CD4-positive, alpha-beta T cell treated with Interleukin-17A for 1 hour (primary cell): ENCODE results near the gene PAK4.
A peak's percentile ranks its signal among the peaks of the same experiment; 100 is the strongest.
"Not testable (repeated sequence)": the region's sequence is repeated elsewhere in the genome, so short reads cannot be mapped to it uniquely, and the experiment has no call there.

Experiments
- DNase-seq: peaks from one replicate; pipeline ENCODE4 v3.0.0-alpha.2; 2020

The PAK4 gene

GRCh38 chr19:39100500-39101166 lies 25.0 kb upstream of the PAK4 start:
- DNase-seq = no peak

- no peak for DNase-seq
Measured at GRCh38 chr19:39103151-39103550, 22.4 kb upstream of the PAK4 start.

DNA sequence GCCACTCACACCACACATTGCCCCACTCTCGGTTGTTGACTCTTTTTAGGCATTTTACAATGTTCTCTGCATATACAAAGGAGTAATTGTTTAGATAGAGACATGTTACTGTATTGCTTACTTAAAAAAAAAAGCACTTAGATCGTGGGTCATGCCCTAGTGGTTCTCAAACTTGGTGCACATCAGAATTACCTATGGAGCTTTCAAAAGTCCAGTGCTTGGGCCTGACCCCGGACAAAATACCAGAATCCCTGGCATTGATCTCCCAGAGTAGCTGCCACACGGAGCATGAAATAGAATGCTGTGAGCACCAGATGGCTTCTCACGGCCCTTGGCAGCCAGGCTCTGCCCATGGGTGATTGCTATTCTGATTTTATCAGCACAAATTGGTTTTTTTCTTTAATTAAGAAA lies 21.4 kb upstream of the PAK4 start:
- no peak for DNase-seq

DNA sequence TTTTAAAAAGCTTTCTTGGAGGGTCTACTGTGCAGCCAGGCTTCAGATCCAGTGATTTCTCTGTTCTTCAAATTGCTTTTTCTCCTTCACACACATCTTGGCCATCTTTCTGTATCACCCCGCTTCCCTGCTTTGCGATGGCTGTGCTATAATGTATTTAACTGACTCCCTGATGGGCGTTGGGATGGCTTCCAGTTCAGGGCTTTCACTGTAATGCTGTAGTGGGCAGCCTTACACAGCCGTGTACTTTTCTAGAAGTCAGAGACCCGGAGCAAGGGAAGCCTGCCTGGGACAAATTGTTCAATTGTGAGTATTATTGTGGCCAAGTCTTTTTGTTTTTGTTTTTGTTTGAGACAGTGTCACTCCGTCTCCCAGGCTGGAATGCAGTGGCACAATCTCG lies 19.4 kb upstream of the PAK4 start:
- DNase-seq = no peak

- no peak for DNase-seq
Measured at GRCh38 chr19:39109641-39110040, 15.9 kb upstream of the PAK4 start.

- DNase-seq = peak; percentile 72
Measured at GRCh38 chr19:39110263-39110967, 15.2 kb upstream of the PAK4 start.

DNA sequence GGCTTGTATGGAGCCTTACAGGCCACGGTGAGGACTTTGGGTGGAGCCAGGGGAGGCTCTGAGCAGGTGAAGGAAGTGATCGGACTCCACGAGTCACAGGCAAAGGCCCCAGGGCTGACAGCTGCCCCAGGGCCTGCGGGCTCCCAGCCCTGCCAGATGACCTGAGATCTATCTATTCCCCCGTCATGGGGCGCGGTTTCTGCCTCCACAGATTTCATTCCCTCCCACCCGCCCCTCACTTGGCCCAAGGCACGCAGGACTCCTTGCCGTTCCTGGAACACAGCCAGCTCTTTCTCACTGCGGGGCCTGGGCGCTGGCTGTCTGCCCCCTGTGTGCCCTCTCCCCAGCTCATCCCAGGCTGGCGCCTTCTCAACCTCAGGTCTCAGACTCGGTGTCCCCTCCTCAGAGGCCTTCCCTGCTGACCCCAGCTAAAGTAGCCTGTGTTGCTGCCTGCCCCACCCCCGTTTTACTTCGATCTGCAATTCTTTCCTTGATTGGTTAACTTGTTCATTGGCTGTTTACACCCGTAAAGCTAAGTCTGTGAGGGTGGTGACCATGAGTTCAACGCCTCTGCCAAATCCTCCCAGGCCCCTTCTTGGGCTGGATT lies 13.9 kb upstream of the PAK4 start:
- no peak for DNase-seq

GRCh38 chr19:39112338-39112890 lies 13.2 kb upstream of the PAK4 start:
- DNase-seq = no peak

DNA sequence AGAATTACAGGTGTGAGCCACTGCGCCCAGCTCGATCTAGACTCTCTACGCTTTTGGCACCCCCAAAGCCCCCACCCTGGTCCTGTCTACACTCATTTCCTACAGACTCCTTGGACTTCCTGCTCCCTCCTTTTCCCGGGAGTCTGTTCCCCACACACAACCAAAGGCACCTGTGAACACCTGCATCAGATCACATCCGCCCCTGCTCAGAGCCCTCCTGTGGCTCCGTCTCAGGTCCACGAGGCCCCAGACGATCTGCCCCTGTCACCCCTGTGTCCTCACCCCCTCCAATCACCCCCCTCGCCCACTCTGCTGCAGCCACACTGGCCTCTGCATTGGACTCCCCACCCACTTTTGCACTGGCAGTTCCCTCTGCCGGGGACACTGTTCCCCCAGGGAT lies 12.4 kb upstream of the PAK4 start:
- no peak for DNase-seq

DNA sequence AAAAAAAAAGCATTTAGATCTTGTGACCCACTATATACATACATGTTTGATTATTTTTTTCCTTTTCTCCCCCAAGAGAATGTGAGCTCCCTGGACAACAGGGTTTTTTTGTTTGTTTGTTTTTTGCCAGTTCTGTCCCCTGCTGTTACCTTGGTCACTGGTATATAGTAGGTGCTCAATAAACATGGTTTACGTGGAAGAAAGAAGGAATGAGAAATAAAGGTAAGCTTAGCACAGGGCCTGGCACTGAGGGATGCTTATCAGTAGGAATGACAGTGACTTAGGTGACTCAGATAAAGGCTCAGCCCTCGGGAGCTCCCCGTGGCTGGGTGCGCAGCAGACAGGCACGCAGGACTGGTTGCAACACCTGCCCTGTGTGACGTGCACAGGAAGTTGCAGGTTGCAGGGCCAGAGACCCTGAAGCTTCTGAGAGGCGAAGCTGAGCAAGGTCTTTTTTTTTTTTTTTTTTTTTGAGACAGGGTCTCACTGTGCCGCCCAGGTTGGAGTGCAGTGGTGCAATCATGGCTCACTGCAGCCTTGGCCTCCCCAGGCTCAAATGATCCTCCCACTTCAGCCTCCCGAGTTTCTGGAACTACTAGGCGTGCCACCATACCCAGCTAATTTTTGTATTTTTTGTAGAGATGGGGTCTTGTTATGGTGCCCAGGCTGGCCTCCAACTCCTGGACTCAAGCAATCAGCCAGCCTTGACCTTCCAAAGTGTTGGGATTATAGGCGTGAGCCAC lies 10.3 kb upstream of the PAK4 start:
- DNase-seq = no peak

DNA sequence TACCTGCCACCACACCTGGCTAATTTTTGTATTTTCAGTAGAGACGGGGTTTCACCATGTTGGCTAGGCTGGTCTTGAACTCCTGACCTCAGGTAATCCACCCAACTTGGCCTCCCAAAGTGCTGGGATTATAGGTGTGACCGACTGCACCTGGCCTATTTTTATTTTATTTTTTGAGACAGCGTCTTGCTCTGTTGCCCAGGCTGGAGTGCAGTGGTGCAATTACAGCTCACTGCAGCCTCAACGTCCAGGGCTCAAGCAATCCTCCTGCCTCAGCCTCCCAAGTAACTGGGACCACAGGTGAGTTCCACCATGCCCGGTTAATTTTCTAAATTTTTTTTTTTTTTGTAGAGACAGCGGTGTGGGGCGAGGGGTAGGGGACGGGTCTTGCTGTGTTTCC lies 8.6 kb upstream of the PAK4 start:
- not testable (repeated sequence) for DNase-seq

DNA sequence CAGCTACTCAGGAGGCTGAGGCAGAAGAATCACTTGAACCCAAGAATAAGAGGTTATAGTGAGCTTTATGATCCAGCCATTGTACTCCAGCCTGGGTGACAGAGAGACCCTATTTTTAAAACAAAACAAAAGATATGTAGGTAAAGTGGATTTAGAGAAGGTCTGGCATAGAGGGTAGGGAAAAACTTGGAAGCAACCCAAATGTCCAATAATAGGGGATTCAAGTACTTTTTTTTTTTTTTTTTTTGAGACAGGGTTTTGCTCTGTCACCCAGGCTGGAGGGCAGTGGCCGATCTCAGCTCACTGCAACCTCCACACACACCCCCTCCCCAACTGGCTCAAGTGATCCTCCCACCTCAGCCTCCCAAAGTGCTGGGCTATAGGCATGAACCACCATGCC lies 5.8 kb upstream of the PAK4 start:
- no peak for DNase-seq

DNA sequence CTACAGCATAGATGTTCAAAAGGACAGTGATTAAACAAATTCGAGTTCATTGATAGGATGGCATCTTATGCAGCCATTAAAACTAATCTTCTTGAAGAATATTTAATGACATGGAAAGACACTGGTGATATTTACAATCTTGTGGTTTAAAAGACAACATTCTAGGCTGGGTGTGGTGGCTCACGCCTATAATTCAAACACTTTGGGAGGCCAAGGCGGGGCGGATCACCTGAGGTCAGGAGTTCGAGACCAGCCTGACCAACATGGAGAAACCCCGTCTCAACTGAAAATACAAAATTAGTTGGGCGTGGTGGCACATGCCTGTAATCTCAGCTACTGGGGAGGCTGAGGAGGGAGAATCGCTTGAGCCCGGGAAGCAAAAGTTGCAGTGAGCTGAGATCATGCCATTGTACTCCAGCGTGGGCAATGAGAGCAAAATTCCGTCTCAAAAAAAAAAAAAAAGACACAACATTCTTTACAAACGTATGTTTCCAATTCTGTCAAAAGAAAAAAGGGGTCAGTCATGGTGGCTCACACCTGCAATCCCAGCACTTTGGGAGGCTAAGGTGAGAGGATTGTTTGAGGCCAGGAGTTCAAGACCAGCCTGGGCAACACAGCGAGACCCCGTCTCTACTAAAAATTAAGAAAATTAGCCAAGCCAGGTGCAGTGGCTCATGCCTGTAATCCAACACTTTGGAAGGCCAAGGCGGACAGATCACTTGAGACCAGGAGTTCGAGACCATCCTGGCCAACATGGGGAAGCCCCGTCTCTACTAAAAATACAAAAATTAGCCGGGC lies 2.5 kb upstream of the PAK4 start:
- no peak for DNase-seq

- no peak for DNase-seq
Measured at GRCh38 chr19:39124136-39124764, 1.3 kb upstream of the PAK4 start.

DNA sequence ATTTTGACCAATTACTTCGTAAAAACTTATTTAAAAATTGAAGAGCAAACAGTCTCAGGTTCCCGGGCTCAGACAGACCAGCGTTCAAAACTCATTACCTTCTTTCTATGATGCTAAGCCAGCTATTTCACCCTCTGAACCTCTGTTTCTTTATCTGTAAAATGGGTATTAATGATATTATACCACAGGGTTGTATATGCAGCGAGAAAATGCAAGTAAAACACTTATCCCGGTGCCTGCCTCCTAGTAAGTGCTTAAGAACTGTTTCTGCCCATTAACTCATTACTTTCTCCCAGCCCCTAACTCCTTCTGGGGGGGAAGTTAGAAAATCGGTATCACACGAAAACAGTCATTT lies 410 bp upstream of the PAK4 start:
- no peak for DNase-seq

DNA sequence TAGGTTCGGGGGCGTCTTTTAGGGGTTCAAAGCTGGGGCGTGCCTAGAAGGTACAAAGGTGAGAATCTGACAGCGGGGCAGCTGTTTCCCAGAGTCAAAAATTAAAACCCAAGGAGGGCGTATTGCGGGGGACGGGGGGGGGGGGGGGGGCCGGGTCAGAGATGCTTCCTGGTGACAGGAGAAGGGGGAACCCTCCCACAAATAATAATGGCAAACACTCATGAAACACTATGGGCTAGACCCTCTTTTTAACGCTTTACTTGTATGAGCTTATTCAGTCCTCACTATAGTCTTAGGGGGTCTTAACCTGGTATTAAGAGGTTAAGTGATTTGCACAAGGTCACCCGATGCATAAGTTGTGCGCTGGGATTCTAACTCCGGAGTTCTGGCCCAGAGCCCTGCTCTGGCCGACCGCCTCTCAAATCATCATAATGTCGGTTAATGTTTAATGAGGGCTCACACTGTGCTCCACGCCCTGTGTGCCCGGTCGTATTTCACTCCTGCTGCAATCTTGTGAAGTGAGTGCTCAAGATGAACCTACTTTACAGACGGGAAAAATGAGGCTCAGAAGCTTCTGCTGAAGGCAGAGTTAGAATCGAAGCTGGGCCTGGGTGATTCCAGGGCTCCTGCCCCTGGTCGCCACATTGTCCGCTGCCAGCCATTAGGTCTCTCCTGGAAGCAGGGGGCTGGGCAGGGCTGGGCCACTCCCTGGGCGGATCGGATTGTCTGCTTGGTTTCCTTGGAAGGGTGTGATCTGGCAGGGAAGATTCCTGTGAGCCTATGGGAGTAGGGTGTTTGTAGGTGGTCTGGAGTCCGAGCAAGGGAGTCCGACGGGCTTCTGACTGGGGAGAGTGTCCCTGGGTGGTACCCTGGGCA lies 964 bp downstream of the PAK4 start:
- DNase-seq = no peak

DNA sequence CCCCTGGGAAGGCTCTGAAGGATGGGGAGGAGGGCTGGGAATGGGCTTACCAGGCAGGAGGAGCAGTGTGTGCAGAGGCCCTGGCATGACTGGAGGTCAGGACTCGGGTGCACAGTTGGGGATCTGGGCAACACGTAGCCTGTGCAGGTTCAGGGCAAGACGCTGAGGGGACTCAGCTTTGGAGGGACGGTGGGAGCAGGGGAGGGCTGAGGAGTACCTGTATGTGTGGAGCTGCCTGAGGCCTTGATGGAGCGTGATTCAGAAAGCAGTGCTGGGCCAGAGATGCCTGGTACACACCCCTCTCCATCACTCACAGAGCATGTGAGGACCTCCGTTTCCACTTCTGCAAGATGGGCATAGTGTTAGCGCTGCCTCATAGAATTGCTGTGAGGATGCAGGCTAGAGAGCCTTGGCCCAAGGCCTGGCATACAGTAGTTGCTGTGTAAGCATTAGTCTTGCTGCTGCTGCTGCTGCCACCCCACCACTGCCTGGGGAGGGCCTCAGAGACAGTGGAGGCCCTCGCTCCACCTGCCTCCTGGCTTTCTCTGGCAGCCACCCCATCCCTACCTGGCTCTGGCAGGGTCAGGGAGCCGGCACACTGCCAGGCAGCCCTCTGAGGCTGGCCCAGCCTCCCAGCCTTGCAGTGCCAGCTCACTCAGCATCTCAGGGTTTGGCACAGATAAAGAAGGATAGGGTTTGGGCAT lies 2.4 kb downstream of the PAK4 start:
- no peak for DNase-seq

DNA sequence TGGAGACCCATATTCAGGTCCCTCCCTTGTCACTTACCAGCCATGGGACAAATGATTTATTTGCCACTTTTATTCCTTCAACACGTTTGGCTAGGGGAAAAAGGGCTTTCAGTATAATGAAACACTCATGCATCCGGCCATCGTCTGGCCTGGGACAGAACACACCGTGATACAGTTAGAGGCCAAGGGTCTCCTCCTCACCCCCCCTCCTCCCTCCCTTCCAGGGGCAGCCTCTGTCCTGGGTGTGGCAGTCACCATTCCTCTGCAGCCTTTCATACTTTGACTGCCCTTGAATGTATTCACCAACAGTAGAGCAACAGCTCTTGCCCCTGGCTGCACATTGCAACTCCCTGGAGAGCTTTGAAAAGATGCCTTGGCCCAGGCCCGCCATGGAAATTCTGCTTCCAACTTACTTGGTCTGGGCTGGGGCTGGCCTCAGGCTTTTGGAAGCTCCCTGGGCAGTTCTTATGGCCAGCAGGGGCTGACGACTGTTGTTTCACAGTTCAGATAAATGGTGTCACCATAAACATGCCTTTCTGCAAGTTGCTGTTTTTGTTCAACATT lies 3.0 kb downstream of the PAK4 start:
- DNase-seq = no peak

DNA sequence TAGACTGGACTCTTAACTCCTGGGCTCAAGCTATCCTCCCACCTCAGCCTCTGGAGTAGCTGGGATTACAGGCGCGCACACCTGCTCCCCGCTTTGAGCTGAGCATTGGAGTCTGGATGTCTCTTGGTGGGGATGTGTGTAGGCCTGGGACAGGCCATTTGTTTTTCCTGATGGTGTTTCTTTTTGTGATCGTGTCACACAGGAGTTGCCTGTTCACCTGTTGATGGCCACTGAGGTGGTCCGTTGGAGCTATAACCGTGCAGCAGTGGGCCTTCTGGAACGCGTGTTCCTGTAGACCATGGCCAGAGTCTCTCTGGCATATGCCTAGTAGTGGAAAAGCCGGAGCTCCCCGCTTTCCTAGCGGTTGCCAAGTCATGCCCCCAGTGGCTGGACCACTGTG lies 3.5 kb downstream of the PAK4 start:
- DNase-seq = no peak
